Measurements from ENCODE around the gene TMEM101.

DNA sequence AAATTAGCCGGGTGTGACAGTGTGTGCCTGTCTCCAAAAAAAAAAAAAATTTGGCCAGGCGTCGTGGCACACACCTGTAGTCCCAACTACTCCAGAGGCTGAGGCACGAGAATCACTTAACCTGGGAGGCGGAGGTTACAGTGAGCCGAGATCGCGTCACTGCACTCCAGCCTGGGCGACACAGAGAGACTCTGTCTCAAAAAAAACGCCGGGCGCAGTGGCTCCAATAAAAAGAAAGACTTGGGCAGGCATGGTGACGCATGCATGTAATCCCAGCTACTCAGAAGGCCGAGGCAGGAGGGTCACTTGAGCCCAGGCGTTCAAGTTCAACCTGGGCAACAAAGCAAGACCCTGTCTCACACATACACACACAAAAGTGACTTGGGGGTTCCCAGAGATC, 48.1 kb upstream of the TMEM101 start:
- TF ChIP-seq, protein P1, sequence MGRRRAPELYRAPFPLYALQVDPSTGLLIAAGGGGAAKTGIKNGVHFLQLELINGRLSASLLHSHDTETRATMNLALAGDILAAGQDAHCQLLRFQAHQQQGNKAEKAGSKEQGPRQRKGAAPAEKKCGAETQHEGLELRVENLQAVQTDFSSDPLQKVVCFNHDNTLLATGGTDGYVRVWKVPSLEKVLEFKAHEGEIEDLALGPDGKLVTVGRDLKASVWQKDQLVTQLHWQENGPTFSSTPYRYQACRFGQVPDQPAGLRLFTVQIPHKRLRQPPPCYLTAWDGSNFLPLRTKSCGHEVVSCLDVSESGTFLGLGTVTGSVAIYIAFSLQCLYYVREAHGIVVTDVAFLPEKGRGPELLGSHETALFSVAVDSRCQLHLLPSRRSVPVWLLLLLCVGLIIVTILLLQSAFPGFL (CRISPR knock-in tag; IDR thresholded peaks at IDR 0.05), result no peak
- TF ChIP-seq, protein P2, sequence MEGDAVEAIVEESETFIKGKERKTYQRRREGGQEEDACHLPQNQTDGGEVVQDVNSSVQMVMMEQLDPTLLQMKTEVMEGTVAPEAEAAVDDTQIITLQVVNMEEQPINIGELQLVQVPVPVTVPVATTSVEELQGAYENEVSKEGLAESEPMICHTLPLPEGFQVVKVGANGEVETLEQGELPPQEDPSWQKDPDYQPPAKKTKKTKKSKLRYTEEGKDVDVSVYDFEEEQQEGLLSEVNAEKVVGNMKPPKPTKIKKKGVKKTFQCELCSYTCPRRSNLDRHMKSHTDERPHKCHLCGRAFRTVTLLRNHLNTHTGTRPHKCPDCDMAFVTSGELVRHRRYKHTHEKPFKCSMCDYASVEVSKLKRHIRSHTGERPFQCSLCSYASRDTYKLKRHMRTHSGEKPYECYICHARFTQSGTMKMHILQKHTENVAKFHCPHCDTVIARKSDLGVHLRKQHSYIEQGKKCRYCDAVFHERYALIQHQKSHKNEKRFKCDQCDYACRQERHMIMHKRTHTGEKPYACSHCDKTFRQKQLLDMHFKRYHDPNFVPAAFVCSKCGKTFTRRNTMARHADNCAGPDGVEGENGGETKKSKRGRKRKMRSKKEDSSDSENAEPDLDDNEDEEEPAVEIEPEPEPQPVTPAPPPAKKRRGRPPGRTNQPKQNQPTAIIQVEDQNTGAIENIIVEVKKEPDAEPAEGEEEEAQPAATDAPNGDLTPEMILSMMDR (CRISPR knock-in tag; IDR thresholded peaks at IDR 0.05), result no peak
- TF ChIP-seq ZNF441 (CRISPR knock-in tag; IDR thresholded peaks at IDR 0.05; ENCODE audit: borderline replicate concordance), result no peak

All from HepG2 (cell line).